T-helper 17 cell (primary cell): ENCODE data around the gene BOLA2B. TPM values are rescaled to one million over a fixed set of nuclear protein-coding genes. Genes with fewer than 3 reads are reported as not detected.

Experiments
- ATAC-seq: fragments of 150-1000 bp; cut with Tn5 transposase; 2 replicates; pipeline ENCODE4 v1.10.0; 2021; ENCODE audit warnings: mild to moderate bottlenecking, moderate library complexity
- DNase-seq, 3 donors: peaks; one replicate each; pipeline versions ENCODE4 v3.0.0 to v3.0.0-alpha.2; 2020 to 2021
- H3K9me3 ChIP-seq: one replicate; pipeline ENCODE4 v1.7.0; 2013; ENCODE audit warnings: low read length, mild to moderate bottlenecking; ENCODE audit not compliant: control insufficient read depth, poor library complexity, severe bottlenecking
- H3K27ac Mint-ChIP-seq: one replicate; pipeline ENCODE4 v1.8.0; 2022; ENCODE audit warnings: mild to moderate bottlenecking, moderate library complexity, mixed read lengths
- H3K27me3 Mint-ChIP-seq: one replicate; pipeline ENCODE4 v1.8.0; 2022; ENCODE audit warnings: mixed read lengths
- H3K36me3 Mint-ChIP-seq: one replicate; pipeline ENCODE4 v1.8.0; 2022; ENCODE audit warnings: low read depth, mixed read lengths
- H3K4me1 Mint-ChIP-seq: one replicate; pipeline ENCODE4 v1.8.0; 2022; ENCODE audit warnings: mild to moderate bottlenecking, mixed read lengths
- H3K4me3 Mint-ChIP-seq: one replicate; pipeline ENCODE4 v1.8.0; 2022; ENCODE audit warnings: mild to moderate bottlenecking, moderate library complexity, mixed read lengths
- total RNA-seq, 4 donors: library from RNA in 2 of 4; stranded (reverse) in 2 of 4; gene quantifications; one replicate each; pipeline ENCODE4 v1.2.3 and lab custom pipeline; 2022 to 2026

Gene BOLA2B
- total RNA-seq, 2 donors from 2014 or later = 60.7 to 78.7 TPM

- H3K27me3 Mint-ChIP-seq = no peaks in the 10 kb centered on the region
- DNase-seq = no peak
- H3K36me3 Mint-ChIP-seq = no peaks in the 10 kb centered on the region
- H3K4me1 Mint-ChIP-seq = peaks cover 9% of the 10 kb centered on the region
- H3K27ac Mint-ChIP-seq = no peak overlapping the region
- H3K4me3 Mint-ChIP-seq = no peak overlapping the region
- H3K9me3 ChIP-seq = peaks cover 5% of the 10 kb centered on the region
- ATAC-seq = no peak
Observed at GRCh38 chr16:30145657-30146056, 47.8 kb downstream of the BOLA2B start.

GRCh38 chr16:30144917-30145316 is 48.5 kb downstream of the BOLA2B start:
- no peak overlapping the region for H3K4me3 Mint-ChIP-seq
- H3K9me3 ChIP-seq = peaks cover 3% of the 10 kb centered on the region
- peaks cover 10% of the 10 kb centered on the region for H3K4me1 Mint-ChIP-seq
- no peak for DNase-seq
- no peak for ATAC-seq
- H3K27ac Mint-ChIP-seq = no peak overlapping the region
- no peaks in the 10 kb centered on the region for H3K36me3 Mint-ChIP-seq
- H3K27me3 Mint-ChIP-seq = no peaks in the 10 kb centered on the region

GRCh38 chr16:30144017-30144416 is 49.4 kb downstream of the BOLA2B start:
- Mint-ChIP-seq H3K4me1 (peaks cover 16% of the 10 kb centered on the region), H3K36me3 (no peaks in the 10 kb centered on the region), H3K27me3 (no peaks in the 10 kb centered on the region), H3K4me3 (no peak overlapping the region), H3K27ac (no peak overlapping the region)
- ATAC-seq = no peak
- H3K9me3 ChIP-seq = no peaks in the 10 kb centered on the region
- no peak for DNase-seq

- Mint-ChIP-seq H3K27ac (peak overlapping the region; percentile 67), H3K4me3 (no peak overlapping the region), H3K36me3 (no peaks in the 10 kb centered on the region), H3K27me3 (no peaks in the 10 kb centered on the region), H3K4me1 (peaks cover 16% of the 10 kb centered on the region)
- no peaks in the 10 kb centered on the region for H3K9me3 ChIP-seq
- DNase-seq = no peak
- no peak for ATAC-seq
Observed at GRCh38 chr16:30143347-30143702, 50.1 kb downstream of the BOLA2B start.

Other genes starting within 250 kb of the BOLA2B start
- gene TMEM219, start 231.6 kb downstream of the BOLA2B start, total RNA-seq = 10 to 100 TPM; 68.8 to 80.3 TPM
- gene TAOK2, start 219.8 kb downstream of the BOLA2B start, total RNA-seq = 10 to 100 TPM; 21.0 to 22.9 TPM
- 10 to 100 TPM; 11.3 to 11.5 TPM for gene HIRIP3, start 198.0 kb downstream of the BOLA2B start, total RNA-seq
- gene INO80E, start 197.4 kb downstream of the BOLA2B start, total RNA-seq = 10 to 100 TPM; 72.4 to 76.7 TPM
- under 1 TPM in 1 of 2 donors, not detected in 1; 0.16 TPM for gene DOC2A, start 182.6 kb downstream of the BOLA2B start, total RNA-seq
- not detected for gene C16orf92, start 170.5 kb downstream of the BOLA2B start, total RNA-seq
- gene TLCD3B, start 162.4 kb downstream of the BOLA2B start, total RNA-seq = not detected
- gene ALDOA, start 127.9 kb downstream of the BOLA2B start, total RNA-seq = 100 to 1,000 TPM; 421 to 426 TPM
- gene PPP4C, start 117.7 kb downstream of the BOLA2B start, total RNA-seq = 10 to 100 TPM; 80.8 to 89.3 TPM
- gene TBX6, start 101.7 kb downstream of the BOLA2B start, total RNA-seq = under 1 TPM; 0.65 to 0.94 TPM
- 100 to 1,000 TPM in 1 of 2 donors, 10 to 100 TPM in 1; 94.9 to 131 TPM for gene YPEL3, start 97.5 kb downstream of the BOLA2B start, total RNA-seq
- 10 to 100 TPM; 12.6 to 13.7 TPM for gene GDPD3, start 80.1 kb downstream of the BOLA2B start, total RNA-seq
- gene MAPK3, start 70.4 kb downstream of the BOLA2B start, total RNA-seq = 10 to 100 TPM; 76.5 to 77.6 TPM
- gene CORO1A, start 10.1 kb downstream of the BOLA2B start, total RNA-seq = 100 to 1,000 TPM; 665 to 718 TPM
- gene SLX1A, start 209 bp upstream of the BOLA2B start, total RNA-seq = 10 to 100 TPM; 43.0 to 47.8 TPM
- gene SULT1A3, start 5.6 kb upstream of the BOLA2B start, total RNA-seq = 10 to 100 TPM; 28.8 to 30.0 TPM
- 10 to 100 TPM; 17.4 to 30.3 TPM for gene NPIPB13, start 54.8 kb upstream of the BOLA2B start, total RNA-seq
- gene CD2BP2, start 161.6 kb upstream of the BOLA2B start, total RNA-seq = 10 to 100 TPM; 35.5 to 44.8 TPM
- 10 to 100 TPM; 27.4 to 28.8 TPM for gene TBC1D10B, start 176.8 kb upstream of the BOLA2B start, total RNA-seq
- 1 to 10 TPM in 1 of 2 donors, not detected in 1; 1.8 TPM for gene MYL11, start 181.1 kb upstream of the BOLA2B start, total RNA-seq
- gene SEPTIN1, start 188.9 kb upstream of the BOLA2B start, total RNA-seq = 100 to 1,000 TPM; 192 to 220 TPM
- 1 to 10 TPM; 6.2 to 6.7 TPM for gene ZNF48, start 201.8 kb upstream of the BOLA2B start, total RNA-seq
- gene ZNF771, start 213.9 kb upstream of the BOLA2B start, total RNA-seq = 1 to 10 TPM; 1.4 to 1.5 TPM
- gene DCTPP1, start 236.4 kb upstream of the BOLA2B start, total RNA-seq = 10 to 100 TPM; 17.4 to 19.2 TPM